Neural progenitor cell (in vitro differentiated cells): ENCODE measurements around the gene HSD17B8. TPM values are rescaled to one million over a fixed set of nuclear protein-coding genes. Genes with fewer than 3 reads are reported as not detected.

ENCODE experiments used
- DNase-seq: peaks from one replicate; pipeline ENCODE4 v3.0.0-alpha.2; 2016; ENCODE audit warnings: low spot score
- H2AFZ ChIP-seq: fragments of 200-600 bp; sonication (generic); replicated peaks from 2 replicates; pipeline ENCODE4 v1.6.1; 2016; ENCODE audit warnings: antibody characterized with exemption
- H3F3A ChIP-seq: fragments of 200-600 bp; sonication (generic); 2 replicates; pipeline ENCODE4 v1.6.1; 2016; ENCODE audit warnings: antibody characterized with exemption, low read depth
- H3K27ac ChIP-seq: fragments of 200-600 bp; sonication (generic); 2 replicates; pipeline ENCODE4 v1.5.1; 2016; ENCODE audit warnings: mild to moderate bottlenecking
- H3K27me3 ChIP-seq: fragments of 200-600 bp; sonication (generic); 2 replicates; pipeline ENCODE4 v1.6.1; 2016; ENCODE audit warnings: mild to moderate bottlenecking, moderate library complexity
- H3K36me3 ChIP-seq: fragments of 200-600 bp; sonication (generic); 2 replicates; pipeline ENCODE4 v1.5.1; 2016
- H3K4me1 ChIP-seq: fragments of 200-600 bp; sonication (generic); 2 replicates; pipeline ENCODE4 v1.6.1; 2016; ENCODE audit warnings: mixed run types
- H3K4me2 ChIP-seq: fragments of 200-600 bp; sonication (generic); 2 replicates; pipeline ENCODE4 v1.6.1; 2016
- H3K4me3 ChIP-seq: fragments of 200-600 bp; sonication (generic); 2 replicates; pipeline ENCODE4 v1.5.1; 2016
- H3K79me2 ChIP-seq: fragments of 200-600 bp; sonication (generic); 2 replicates; pipeline ENCODE4 v1.6.1; 2016; ENCODE audit warnings: low read depth
- H3K9ac ChIP-seq: fragments of 200-600 bp; sonication (generic); 2 replicates; pipeline ENCODE4 v1.6.1; 2016
- H3K9me3 ChIP-seq: fragments of 200-600 bp; sonication (generic); 2 replicates; pipeline ENCODE4 v1.5.1; 2016; ENCODE audit warnings: low read depth
- H4K20me1 ChIP-seq: fragments of 200-600 bp; sonication (generic); 2 replicates; pipeline ENCODE4 v1.6.1; 2016; ENCODE audit warnings: low read depth
- H3K27ac Mint-ChIP-seq: 3 replicates; pipeline ENCODE4 v1.8.0; 2021; ENCODE audit warnings: mixed read lengths
- H3K27me3 Mint-ChIP-seq: 2 replicates; pipeline ENCODE4 v1.8.0; 2022; ENCODE audit warnings: low read depth, mild to moderate bottlenecking, inconsistent platforms, moderate library complexity, mixed read lengths; ENCODE audit not compliant: insufficient read depth
- H3K36me3 Mint-ChIP-seq: 3 replicates; pipeline ENCODE4 v1.8.0; 2021; ENCODE audit warnings: mixed read lengths
- H3K4me1 Mint-ChIP-seq: 3 replicates; pipeline ENCODE4 v1.8.0; 2021; ENCODE audit warnings: mixed read lengths
- H3K4me3 Mint-ChIP-seq: 3 replicates; pipeline ENCODE4 v1.8.0; 2021; ENCODE audit warnings: mild to moderate bottlenecking, moderate library complexity, mixed read lengths
- H3K9me3 Mint-ChIP-seq: 3 replicates; pipeline ENCODE4 v1.8.0; 2020; ENCODE audit warnings: mixed read lengths
- EZH2 ChIP-seq: fragments of 200-600 bp; sonication (generic); IDR thresholded peaks from 2 replicates; pipeline ENCODE4 v1.6.1; 2017; ENCODE audit warnings: antibody characterized with exemption, mild to moderate bottlenecking, moderate library complexity
- EZH2phosphoT487 ChIP-seq: fragments of 200-600 bp; sonication (generic); IDR thresholded peaks from 2 replicates; pipeline ENCODE4 v1.6.1; 2017; ENCODE audit warnings: antibody characterized with exemption
- total RNA-seq: library from RNA; depleted of rRNA; stranded (reverse); fragments of >200 nt; gene quantifications from 2 replicates; pipeline ENCODE4 v1.2.3, GENCODE V29; 2015; ENCODE audit warnings: low replicate concordance
- TF ChIP-seq, protein P1 (sequence below): fragments of 200-600 bp; sonication (generic); IDR thresholded peaks from 2 replicates; pipeline ENCODE4 v1.5.1; 2017; ENCODE audit warnings: antibody characterized with exemption, mild to moderate bottlenecking

Gene HSD17B8
- total RNA-seq, 1 donor from 2014 or later = 4.8 TPM

DNA sequence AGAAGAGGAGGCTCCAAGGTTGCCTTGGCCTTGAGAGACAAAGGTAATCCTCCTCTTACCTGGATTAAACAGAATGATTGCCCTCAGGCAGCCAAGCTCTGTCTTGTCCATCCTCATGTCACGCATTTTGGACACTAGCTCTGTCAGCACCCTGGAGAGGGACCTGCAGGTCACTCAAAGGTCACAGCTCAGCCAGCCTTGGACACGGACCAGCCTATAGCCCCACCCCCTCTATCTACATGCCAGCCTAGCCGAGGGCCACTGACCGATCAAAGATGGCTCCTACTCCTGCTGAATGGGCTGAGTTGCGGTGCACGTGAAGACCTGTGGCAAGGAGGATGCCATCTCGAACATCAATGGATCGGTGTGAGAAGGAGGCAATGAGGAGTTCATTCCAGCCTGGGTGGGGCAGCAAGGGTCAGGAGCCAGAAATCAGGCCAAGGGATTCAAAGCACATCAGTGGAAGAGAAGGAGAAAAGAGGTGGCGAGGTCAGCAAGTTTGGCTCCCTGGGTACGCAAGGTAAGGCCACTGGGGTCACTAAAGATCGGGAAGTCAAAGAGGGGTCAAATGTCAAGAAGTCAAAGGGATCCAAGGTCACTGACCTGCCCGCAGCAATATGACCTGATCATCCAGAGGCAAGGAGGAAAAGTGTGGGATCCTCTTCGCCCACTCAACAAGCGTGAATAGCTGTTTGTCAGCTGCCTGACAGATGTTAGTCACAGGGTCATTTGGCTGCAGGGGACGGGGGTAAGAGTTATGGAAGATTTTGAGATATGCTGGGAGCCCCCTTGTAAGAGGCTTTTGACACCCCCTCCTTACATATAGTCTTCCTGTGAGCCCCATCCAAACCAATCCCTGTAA, 8.9 kb upstream of the HSD17B8 start:
- peaks cover 33% of the 10 kb centered on the region for H3K4me1 Mint-ChIP-seq

DNA sequence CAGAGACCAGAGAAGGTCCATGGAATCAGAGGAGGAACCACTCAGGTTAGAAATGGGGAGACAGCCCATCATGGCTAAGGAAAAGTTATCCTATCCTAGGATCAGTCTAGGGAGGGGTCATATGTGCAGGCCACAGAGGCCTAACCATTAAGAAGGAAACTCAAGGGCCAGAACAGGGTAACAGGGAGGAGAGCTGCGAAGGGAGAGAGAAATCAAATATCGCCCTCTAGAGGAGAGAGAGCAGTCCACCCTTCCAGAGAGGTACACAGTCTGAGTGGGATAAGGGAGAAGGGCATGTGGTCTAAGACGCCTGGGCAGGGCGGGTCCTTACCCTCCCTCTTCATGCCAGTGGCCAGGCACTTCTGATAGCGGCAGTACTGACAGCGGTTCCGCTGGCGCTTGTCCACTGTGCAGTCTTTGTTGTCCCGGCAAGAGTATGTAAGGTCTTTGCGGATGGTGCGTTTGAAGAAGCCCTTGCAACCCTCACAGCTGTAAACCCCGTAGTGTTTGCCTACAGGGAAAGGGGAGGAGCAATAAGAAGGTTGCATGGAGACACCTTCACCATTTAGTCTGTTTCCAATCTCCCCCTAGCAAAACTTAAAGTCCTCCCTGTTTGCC, 6.9 kb upstream of the HSD17B8 start:
- no peak for TF ChIP-seq EZH2
- TF ChIP-seq, protein P1, sequence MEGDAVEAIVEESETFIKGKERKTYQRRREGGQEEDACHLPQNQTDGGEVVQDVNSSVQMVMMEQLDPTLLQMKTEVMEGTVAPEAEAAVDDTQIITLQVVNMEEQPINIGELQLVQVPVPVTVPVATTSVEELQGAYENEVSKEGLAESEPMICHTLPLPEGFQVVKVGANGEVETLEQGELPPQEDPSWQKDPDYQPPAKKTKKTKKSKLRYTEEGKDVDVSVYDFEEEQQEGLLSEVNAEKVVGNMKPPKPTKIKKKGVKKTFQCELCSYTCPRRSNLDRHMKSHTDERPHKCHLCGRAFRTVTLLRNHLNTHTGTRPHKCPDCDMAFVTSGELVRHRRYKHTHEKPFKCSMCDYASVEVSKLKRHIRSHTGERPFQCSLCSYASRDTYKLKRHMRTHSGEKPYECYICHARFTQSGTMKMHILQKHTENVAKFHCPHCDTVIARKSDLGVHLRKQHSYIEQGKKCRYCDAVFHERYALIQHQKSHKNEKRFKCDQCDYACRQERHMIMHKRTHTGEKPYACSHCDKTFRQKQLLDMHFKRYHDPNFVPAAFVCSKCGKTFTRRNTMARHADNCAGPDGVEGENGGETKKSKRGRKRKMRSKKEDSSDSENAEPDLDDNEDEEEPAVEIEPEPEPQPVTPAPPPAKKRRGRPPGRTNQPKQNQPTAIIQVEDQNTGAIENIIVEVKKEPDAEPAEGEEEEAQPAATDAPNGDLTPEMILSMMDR = peak; percentile 73
- peaks cover 72% of the 10 kb centered on the region for H4K20me1 ChIP-seq
- peaks cover 17% of the 10 kb centered on the region for H3K4me1 ChIP-seq
- H3K4me2 ChIP-seq = no peak overlapping the region
- H3K36me3 Mint-ChIP-seq = peaks cover 34% of the 10 kb centered on the region
- peak; percentile 82 for DNase-seq
- peaks cover 43% of the 10 kb centered on the region for H3K4me1 Mint-ChIP-seq
- H3K27ac Mint-ChIP-seq = peak overlapping the region; percentile 43
- H3K4me3 Mint-ChIP-seq = peak overlapping the region; percentile 83
- H3K27ac ChIP-seq = no peak overlapping the region
- no peak overlapping the region for H2AFZ ChIP-seq
- peaks cover 53% of the 10 kb centered on the region for H3F3A ChIP-seq
- no peaks in the 10 kb centered on the region for H3K9me3 ChIP-seq
- peaks cover 27% of the 10 kb centered on the region for H3K79me2 ChIP-seq
- H3K36me3 ChIP-seq = no peaks in the 10 kb centered on the region
- H3K9me3 Mint-ChIP-seq = no peaks in the 10 kb centered on the region
- no peak overlapping the region for H3K9ac ChIP-seq
- H3K4me3 ChIP-seq = no peak overlapping the region
- H3K27me3 ChIP-seq = peaks cover 11% of the 10 kb centered on the region
- peaks cover 18% of the 10 kb centered on the region for H3K27me3 Mint-ChIP-seq

More for the DNA sequence above, 8.9 kb upstream of the HSD17B8 start:
- DNase-seq = peak; percentile 39
- H3K27me3 Mint-ChIP-seq = peaks cover 30% of the 10 kb centered on the region
- H3K9me3 ChIP-seq = no peaks in the 10 kb centered on the region
- H3K27me3 ChIP-seq = peaks cover 31% of the 10 kb centered on the region
- no peak overlapping the region for H2AFZ ChIP-seq
- H3K4me3 ChIP-seq = no peak overlapping the region
- H3K4me2 ChIP-seq = no peak overlapping the region
- H3K9ac ChIP-seq = no peak overlapping the region
- H3K27ac ChIP-seq = no peak overlapping the region
- H3K79me2 ChIP-seq = peaks cover 10% of the 10 kb centered on the region
- H4K20me1 ChIP-seq = peaks cover 66% of the 10 kb centered on the region
- no peaks in the 10 kb centered on the region for H3K9me3 Mint-ChIP-seq
- H3K36me3 Mint-ChIP-seq = peaks cover 24% of the 10 kb centered on the region
- no peak overlapping the region for H3K27ac Mint-ChIP-seq
- H3K36me3 ChIP-seq = no peaks in the 10 kb centered on the region
- peaks cover 25% of the 10 kb centered on the region for H3K4me1 ChIP-seq
- H3F3A ChIP-seq = peaks cover 37% of the 10 kb centered on the region
- peak overlapping the region; percentile 2 for H3K4me3 Mint-ChIP-seq
- TF ChIP-seq EZH2phosphoT487 (no peak), EZH2 (no peak)
- TF ChIP-seq, protein P1 = no peak

GRCh38 chr6:33198159-33198852, 6.1 kb upstream of the HSD17B8 start:
- H3K27me3 ChIP-seq = peaks cover 3% of the 10 kb centered on the region
- H3K9me3 ChIP-seq = no peaks in the 10 kb centered on the region
- no peak overlapping the region for H2AFZ ChIP-seq
- Mint-ChIP-seq H3K4me1 (peaks cover 48% of the 10 kb centered on the region), H3K36me3 (peaks cover 42% of the 10 kb centered on the region), H3K4me3 (peak overlapping the region; percentile 83), H3K27me3 (peaks cover 13% of the 10 kb centered on the region), H3K27ac (no peak overlapping the region), H3K9me3 (no peaks in the 10 kb centered on the region)
- DNase-seq = no peak
- TF ChIP-seq EZH2phosphoT487 (no peak), EZH2 (no peak)
- TF ChIP-seq, protein P1 = no peak
- peaks cover 74% of the 10 kb centered on the region for H4K20me1 ChIP-seq
- H3K9ac ChIP-seq = no peak overlapping the region
- no peaks in the 10 kb centered on the region for H3K36me3 ChIP-seq
- peaks cover 27% of the 10 kb centered on the region for H3K79me2 ChIP-seq
- H3F3A ChIP-seq = peaks cover 55% of the 10 kb centered on the region
- H3K4me3 ChIP-seq = no peak overlapping the region
- H3K4me2 ChIP-seq = no peak overlapping the region
- H3K4me1 ChIP-seq = peaks cover 11% of the 10 kb centered on the region
- no peak overlapping the region for H3K27ac ChIP-seq
